A549 (cell line): ENCODE results near the gene UMOD. TPM values are rescaled to one million over a fixed set of nuclear protein-coding genes. Genes with fewer than 3 reads are reported as not detected.

Experiments used
- ATAC-seq, 2 experiments: fragments of 200-7000 bp in 1 of 2; fragments of >200 bp in 1 of 2; cut with Nextera tagmentation in 1 of 2; cut with Tn5 transposase in 1 of 2; 3 replicates each; pipeline versions ENCODE4 v1.8.0 to v1.9.1; 2018 to 2020; ENCODE audit warnings: mild to moderate bottlenecking in 1 of 2, moderate library complexity in 1 of 2
- CTCF ChIA-PET: fragments of 300-600 bp; sonication (Branson Sonifier 250); formaldehyde crosslinking; extraction: SDS; loops from one replicate; lab custom pipeline; 2021; ENCODE audit warnings: antibody characterized with exemption, inconsistent platforms; lab: Yijun Ruan, JAX
- POLR2A ChIA-PET: fragments of 350-600 bp; formaldehyde crosslinking; extraction: SDS; loops from one replicate; lab custom pipeline; 2021; ENCODE audit warnings: antibody characterized with exemption, inconsistent platforms; lab: Yijun Ruan, JAX
- DNase-seq, 2 experiments: peaks; one replicate each; pipeline versions ENCODE4 v3.0.0 to v3.0.0-alpha.2; 2011 to 2016; ENCODE audit warnings: low read depth in 1 of 2, low spot score in 1 of 2
- FAIRE-seq: peaks from 2 replicates; lab custom pipeline; 2011; peaks lifted over from hg19 to GRCh38; lab: Jason Lieb, UNC
- H3K27ac ChIP-seq, 2 experiments: fragments of >200 bp; sonication (Bioruptor Twin); formaldehyde crosslinking; 3 replicates each; pipeline ENCODE4 v1.5.1; 2016 to 2017
- H3K4me1 ChIP-seq: fragments of >200 bp; sonication (Bioruptor Twin); formaldehyde crosslinking; 3 replicates; pipeline ENCODE4 v1.6.1; 2016
- H3K4me2 ChIP-seq: fragments of >200 bp; sonication (Bioruptor Twin); formaldehyde crosslinking; 3 replicates; pipeline ENCODE4 v1.6.1; 2016
- H3K4me3 ChIP-seq: fragments of >200 bp; sonication (Bioruptor Twin); formaldehyde crosslinking; 3 replicates; pipeline ENCODE4 v1.5.1; 2016
- H3K9me3 ChIP-seq: fragments of >200 bp; sonication (Bioruptor Twin); formaldehyde crosslinking; 3 replicates; pipeline ENCODE4 v1.6.1; 2016
- CTCF ChIP-seq: fragments of >200 bp; sonication (Bioruptor Twin); formaldehyde crosslinking; IDR thresholded peaks from 3 replicates; pipeline ENCODE4 v1.5.1; 2016
- E2F6 ChIP-seq: IDR thresholded peaks from 2 replicates; pipeline ENCODE4 v1.6.1; 2012; ENCODE audit warnings: low read depth, borderline replicate concordance
- EHMT2 ChIP-seq: fragments of 200-600 bp; sonication (generic); IDR thresholded peaks from 2 replicates; pipeline ENCODE4 v1.6.1; 2016; ENCODE audit warnings: antibody characterized with exemption, low read depth, mild to moderate bottlenecking, moderate library complexity
- EP300 ChIP-seq, 2 experiments: fragments of >200 bp; sonication (Bioruptor Twin); formaldehyde crosslinking; IDR thresholded peaks; 2 replicates in 1 of 2; 3 replicates in 1 of 2; pipeline ENCODE4 v1.6.1; 2016 to 2017
- ESRRA ChIP-seq: fragments of 150-350 bp; IDR thresholded peaks from 2 replicates; pipeline ENCODE4 v1.6.1; 2014; ENCODE audit warnings: mild to moderate bottlenecking, low read length, borderline replicate concordance
- FOSB ChIP-seq: fragments of 250-450 bp; sonication (Bioruptor Pico); IDR thresholded peaks from 2 replicates; pipeline ENCODE4 v1.5.0; 2020; ENCODE audit warnings: mild to moderate bottlenecking, moderate library complexity
- FOXS1 ChIP-seq: fragments of 250-450 bp; sonication (Bioruptor Pico); IDR thresholded peaks from 2 replicates; pipeline ENCODE4 v1.5.0; 2020; ENCODE audit warnings: mild to moderate bottlenecking, moderate library complexity
- GATA3 ChIP-seq: IDR thresholded peaks from 2 replicates; pipeline ENCODE4 v1.6.1; 2012; ENCODE audit warnings: borderline replicate concordance
- KDM5A ChIP-seq: fragments of 200-600 bp; sonication (generic); IDR thresholded peaks from 2 replicates; pipeline ENCODE4 v1.6.1; 2016; ENCODE audit warnings: antibody characterized with exemption, mild to moderate bottlenecking
- MAZ ChIP-seq: fragments of 150-350 bp; IDR thresholded peaks from 2 replicates; pipeline ENCODE4 v1.6.1; 2014; ENCODE audit warnings: antibody characterized with exemption, low read depth, low read length, borderline replicate concordance
- MYC ChIP-seq: IDR thresholded peaks from 2 replicates; pipeline ENCODE4 v1.6.1; 2012; ENCODE audit warnings: mild to moderate bottlenecking, inconsistent platforms, low read length, improper control_type of control experiment, borderline replicate concordance
- RARB ChIP-seq: fragments of 250-450 bp; sonication (Bioruptor Pico); IDR thresholded peaks from 2 replicates; pipeline ENCODE4 v1.8.0; 2021; ENCODE audit warnings: mild to moderate bottlenecking, moderate library complexity
- RNF2 ChIP-seq: fragments of 200-600 bp; sonication (generic); IDR thresholded peaks from 2 replicates; pipeline ENCODE4 v1.6.1; 2016; ENCODE audit warnings: low read depth, mild to moderate bottlenecking, antibody characterized with exemption, moderate library complexity, borderline replicate concordance
- TFCP2L1 ChIP-seq: fragments of 250-450 bp; sonication (Bioruptor Pico); IDR thresholded peaks from 2 replicates; pipeline ENCODE4 v1.5.0; 2021; ENCODE audit warnings: mild to moderate bottlenecking
- TP53 ChIP-seq: fragments of 250-450 bp; sonication (Bioruptor Pico); IDR thresholded peaks from 2 replicates; pipeline ENCODE4 v1.5.0; 2021; ENCODE audit warnings: mild to moderate bottlenecking, moderate library complexity
- USF2 ChIP-seq: fragments of 450-650 bp; IDR thresholded peaks from 2 replicates; pipeline ENCODE4 v1.6.1; 2014; ENCODE audit warnings: antibody characterized with exemption
- whole genome bisulfite sequencing: methylation state at CpG from one replicate; pipeline ENCODE4 v1.1.6; 2017; ENCODE audit errors: missing lambda C conversion rate; 5-methylcytosine and 5-hydroxymethylcytosine counted together
- polyA plus RNA-seq, 4 experiments: library from polyadenylated mRNA; depleted of rRNA in 3 of 4; stranded (reverse); fragments of >200 nt; fragmentation: RNase III in 1 of 4; extraction: RNeasy Plus Mini Kit Qiagen cat#74134 plus additional on column Dnase treatment in 1 of 4; gene quantifications; 2 replicates in 3 of 4; 3 replicates in 1 of 4; pipeline ENCODE4 v1.2.3, GENCODE V29; 2011 to 2017
- TF ChIP-seq, protein P1 (sequence below): fragments of 200-600 bp; sonication (generic); IDR thresholded peaks from 2 replicates; pipeline ENCODE4 v1.6.1; 2016; ENCODE audit warnings: antibody characterized with exemption, mild to moderate bottlenecking, moderate library complexity
- TF ChIP-seq, protein P2 (sequence below): IDR thresholded peaks from 2 replicates; pipeline ENCODE4 v1.6.1; 2012
- TF ChIP-seq, protein P3 (sequence below): fragments of >200 bp; sonication (Bioruptor Twin); formaldehyde crosslinking; IDR thresholded peaks from 3 replicates; pipeline ENCODE4 v1.6.1; 2016
- TF ChIP-seq, protein P4 (sequence below): IDR thresholded peaks from 2 replicates; pipeline ENCODE4 v1.6.1; 2012
- TF ChIP-seq, protein P5 (sequence below): fragments of 250-450 bp; sonication (Bioruptor Pico); IDR thresholded peaks from 2 replicates; pipeline ENCODE4 v1.5.0; 2020; ENCODE audit warnings: low read depth, mild to moderate bottlenecking, moderate library complexity

The UMOD gene
- polyA plus RNA-seq, 2 of the 4 experiments (the other 2 are of a cell fraction), result not detected

DNA sequence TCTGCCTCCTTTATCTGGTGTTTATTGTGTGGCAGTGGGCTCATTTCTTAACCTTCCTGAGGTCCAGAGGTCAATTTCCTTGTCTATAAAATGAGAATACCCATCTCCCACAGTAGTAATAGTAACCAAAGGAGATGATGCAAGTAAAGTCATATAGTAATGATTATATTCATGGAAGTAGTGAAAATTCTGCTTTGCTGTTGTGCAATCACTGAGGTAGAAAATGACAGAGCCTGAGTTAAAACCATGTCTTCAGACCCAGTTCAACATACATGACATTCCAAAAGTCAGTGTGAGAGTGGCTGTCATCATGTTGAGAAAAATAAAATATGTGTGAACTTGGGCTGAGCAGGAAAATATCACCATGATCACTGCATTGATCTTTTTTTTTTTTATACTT is 864 bp upstream of the UMOD start:
- Histone ChIP-seq H3K27ac (no peak overlapping the region), H3K4me1 (no peaks in the 10 kb centered on the region), H3K4me3 (no peak overlapping the region), H3K4me2 (no peak overlapping the region), H3K9me3 (no peaks in the 10 kb centered on the region)
- ChIA-PET POLR2A (no interaction called here), CTCF (interaction anchor here (1.4 kb wide), 1 partner anchor 53 kb away, joined by 4 read pairs; no protein-coding TSS in a partner anchor)
- DNase-seq, result no peak
- ATAC-seq, result no peak
- TF ChIP-seq RARB, result no peak
- no peak for TF ChIP-seq FOXS1 (CRISPR knock-in tag)
- TF ChIP-seq TFCP2L1 (CRISPR knock-in tag), result no peak
- FAIRE-seq, result no peak

- whole genome bisulfite sequencing, result 41% methylated on average over 6 of the region's 6 CpGs
- POLR2A ChIA-PET, result no interaction called here
- no peak for ATAC-seq
These were observed 2.9 kb downstream of the UMOD start for GRCh38 chr16:20349615-20350014.

DNA sequence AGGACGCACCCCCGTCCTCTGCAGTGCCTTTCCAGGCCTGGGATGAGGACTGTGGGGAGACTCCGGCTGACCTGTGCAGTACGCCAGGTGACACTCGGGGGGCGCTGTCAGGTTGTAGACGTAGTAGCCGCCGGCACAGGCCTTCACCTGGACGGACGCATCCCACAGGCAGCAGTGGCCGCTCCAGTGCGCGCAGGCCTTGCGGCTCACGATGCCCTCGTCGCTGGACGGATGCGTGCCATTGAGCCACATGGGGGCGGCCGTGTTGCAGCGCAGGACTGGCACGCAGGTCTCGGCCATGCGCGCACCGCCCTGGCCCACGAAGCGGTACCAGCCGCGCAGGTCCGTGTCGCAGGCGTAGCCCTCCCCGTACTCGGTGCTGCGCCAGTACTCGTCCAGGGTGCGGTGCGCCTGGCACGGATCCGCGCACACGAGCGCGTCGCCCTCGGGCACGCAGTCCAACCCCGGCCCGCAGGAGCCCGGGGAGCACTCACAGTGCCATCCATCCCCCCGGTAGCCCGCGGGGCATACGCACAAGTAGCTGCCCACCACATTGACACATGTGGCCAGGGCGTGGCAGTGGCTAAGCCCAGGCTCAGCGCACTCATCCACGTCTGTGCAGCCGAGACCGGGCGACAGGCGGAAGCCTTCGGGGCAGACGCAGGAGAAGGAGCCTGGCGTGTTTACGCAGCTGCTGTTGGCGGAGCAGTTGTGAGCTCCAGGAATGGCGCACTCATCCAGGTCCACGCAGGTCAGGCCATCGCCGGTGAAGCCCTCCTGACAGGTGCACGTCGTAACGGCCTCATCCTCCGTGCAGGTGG is 3.9 kb downstream of the UMOD start:
- FAIRE-seq, result no peak
- 73% methylated on average over 35 of the region's 77 CpGs for WGBS
- CTCF ChIA-PET, result interaction anchor here (0.9 to 1.4 kb wide), 4 partner anchors 35 to 449 kb away, joined by 3 to 7 read pairs (median 4); no protein-coding TSS in a partner anchor
- ATAC-seq, result peak in 1 of 2 experiments; percentile 23; a peak in 2 of 6 replicates
- no peaks in the 10 kb centered on the region for H3K4me1 ChIP-seq
- no peaks in the 10 kb centered on the region for H3K9me3 ChIP-seq
- POLR2A ChIA-PET, result no interaction called here
- DNase-seq, result no peak
- no peak overlapping the region for H3K4me2 ChIP-seq
- no peak overlapping the region for H3K4me3 ChIP-seq
- no peak overlapping the region for H3K27ac ChIP-seq
- TF ChIP-seq MAZ (no peak), FOXS1 (CRISPR knock-in tag) (no peak), GATA3 (no peak), E2F6 (no peak), MYC (no peak), EP300 (IDR thresholded peaks at IDR 0.05) (no peak), TP53 (no peak), EHMT2 (no peak), CTCF (no peak), USF2 (no peak)
- TF ChIP-seq, protein P1, sequence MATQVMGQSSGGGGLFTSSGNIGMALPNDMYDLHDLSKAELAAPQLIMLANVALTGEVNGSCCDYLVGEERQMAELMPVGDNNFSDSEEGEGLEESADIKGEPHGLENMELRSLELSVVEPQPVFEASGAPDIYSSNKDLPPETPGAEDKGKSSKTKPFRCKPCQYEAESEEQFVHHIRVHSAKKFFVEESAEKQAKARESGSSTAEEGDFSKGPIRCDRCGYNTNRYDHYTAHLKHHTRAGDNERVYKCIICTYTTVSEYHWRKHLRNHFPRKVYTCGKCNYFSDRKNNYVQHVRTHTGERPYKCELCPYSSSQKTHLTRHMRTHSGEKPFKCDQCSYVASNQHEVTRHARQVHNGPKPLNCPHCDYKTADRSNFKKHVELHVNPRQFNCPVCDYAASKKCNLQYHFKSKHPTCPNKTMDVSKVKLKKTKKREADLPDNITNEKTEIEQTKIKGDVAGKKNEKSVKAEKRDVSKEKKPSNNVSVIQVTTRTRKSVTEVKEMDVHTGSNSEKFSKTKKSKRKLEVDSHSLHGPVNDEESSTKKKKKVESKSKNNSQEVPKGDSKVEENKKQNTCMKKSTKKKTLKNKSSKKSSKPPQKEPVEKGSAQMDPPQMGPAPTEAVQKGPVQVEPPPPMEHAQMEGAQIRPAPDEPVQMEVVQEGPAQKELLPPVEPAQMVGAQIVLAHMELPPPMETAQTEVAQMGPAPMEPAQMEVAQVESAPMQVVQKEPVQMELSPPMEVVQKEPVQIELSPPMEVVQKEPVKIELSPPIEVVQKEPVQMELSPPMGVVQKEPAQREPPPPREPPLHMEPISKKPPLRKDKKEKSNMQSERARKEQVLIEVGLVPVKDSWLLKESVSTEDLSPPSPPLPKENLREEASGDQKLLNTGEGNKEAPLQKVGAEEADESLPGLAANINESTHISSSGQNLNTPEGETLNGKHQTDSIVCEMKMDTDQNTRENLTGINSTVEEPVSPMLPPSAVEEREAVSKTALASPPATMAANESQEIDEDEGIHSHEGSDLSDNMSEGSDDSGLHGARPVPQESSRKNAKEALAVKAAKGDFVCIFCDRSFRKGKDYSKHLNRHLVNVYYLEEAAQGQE, result no peak
- TF ChIP-seq, protein P2, sequence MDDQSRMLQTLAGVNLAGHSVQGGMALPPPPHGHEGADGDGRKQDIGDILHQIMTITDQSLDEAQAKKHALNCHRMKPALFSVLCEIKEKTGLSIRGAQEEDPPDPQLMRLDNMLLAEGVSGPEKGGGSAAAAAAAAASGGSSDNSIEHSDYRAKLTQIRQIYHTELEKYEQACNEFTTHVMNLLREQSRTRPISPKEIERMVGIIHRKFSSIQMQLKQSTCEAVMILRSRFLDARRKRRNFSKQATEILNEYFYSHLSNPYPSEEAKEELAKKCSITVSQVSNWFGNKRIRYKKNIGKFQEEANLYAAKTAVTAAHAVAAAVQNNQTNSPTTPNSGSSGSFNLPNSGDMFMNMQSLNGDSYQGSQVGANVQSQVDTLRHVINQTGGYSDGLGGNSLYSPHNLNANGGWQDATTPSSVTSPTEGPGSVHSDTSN, result no peak
- TF ChIP-seq, protein P3, sequence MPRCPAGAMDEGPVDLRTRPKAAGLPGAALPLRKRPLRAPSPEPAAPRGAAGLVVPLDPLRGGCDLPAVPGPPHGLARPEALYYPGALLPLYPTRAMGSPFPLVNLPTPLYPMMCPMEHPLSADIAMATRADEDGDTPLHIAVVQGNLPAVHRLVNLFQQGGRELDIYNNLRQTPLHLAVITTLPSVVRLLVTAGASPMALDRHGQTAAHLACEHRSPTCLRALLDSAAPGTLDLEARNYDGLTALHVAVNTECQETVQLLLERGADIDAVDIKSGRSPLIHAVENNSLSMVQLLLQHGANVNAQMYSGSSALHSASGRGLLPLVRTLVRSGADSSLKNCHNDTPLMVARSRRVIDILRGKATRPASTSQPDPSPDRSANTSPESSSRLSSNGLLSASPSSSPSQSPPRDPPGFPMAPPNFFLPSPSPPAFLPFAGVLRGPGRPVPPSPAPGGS, result no peak

More at GRCh38 chr16:20349615-20350014, 2.9 kb downstream of the UMOD start:
- Histone ChIP-seq H3K4me2 (no peak overlapping the region), H3K4me1 (no peaks in the 10 kb centered on the region), H3K9me3 (no peaks in the 10 kb centered on the region), H3K27ac (no peak overlapping the region), H3K4me3 (no peak overlapping the region)
- CTCF ChIA-PET, result interaction anchor here (1.3 to 1.4 kb wide), 3 partner anchors 33 to 48 kb away, joined by 3 to 7 read pairs (median 5); no protein-coding TSS in a partner anchor
- no peak for DNase-seq
- no peak for TF ChIP-seq ESRRA
- TF ChIP-seq RNF2, result no peak
- TF ChIP-seq, protein P4, sequence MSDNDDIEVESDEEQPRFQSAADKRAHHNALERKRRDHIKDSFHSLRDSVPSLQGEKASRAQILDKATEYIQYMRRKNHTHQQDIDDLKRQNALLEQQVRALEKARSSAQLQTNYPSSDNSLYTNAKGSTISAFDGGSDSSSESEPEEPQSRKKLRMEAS, result no peak
- TF ChIP-seq, protein P5, sequence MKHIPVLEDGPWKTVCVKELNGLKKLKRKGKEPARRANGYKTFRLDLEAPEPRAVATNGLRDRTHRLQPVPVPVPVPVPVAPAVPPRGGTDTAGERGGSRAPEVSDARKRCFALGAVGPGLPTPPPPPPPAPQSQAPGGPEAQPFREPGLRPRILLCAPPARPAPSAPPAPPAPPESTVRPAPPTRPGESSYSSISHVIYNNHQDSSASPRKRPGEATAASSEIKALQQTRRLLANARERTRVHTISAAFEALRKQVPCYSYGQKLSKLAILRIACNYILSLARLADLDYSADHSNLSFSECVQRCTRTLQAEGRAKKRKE (CRISPR knock-in tag), result no peak
- TF ChIP-seq FOSB (CRISPR knock-in tag), result no peak
- no peak for TF ChIP-seq KDM5A
- FAIRE-seq, result no peak
